Endothelial cell of hepatic sinusoid (primary cell): ENCODE results near the gene CAV1.

Source experiments
- in situ Hi-C: cut with HindIII; loops from 2 replicates; pipeline ENCODE4 v1.10.0; 2017; ENCODE audit warnings: low sequenced_read_pairs

Gene CAV1

GRCh38 chr7:116553168-116553964 is 28.5 kb downstream of the CAV1 start:
- in situ Hi-C loops, result no loop called here

- in situ Hi-C loops, result no loop called here
Measured at GRCh38 chr7:116554436-116554835, 29.6 kb downstream of the CAV1 start.

DNA sequence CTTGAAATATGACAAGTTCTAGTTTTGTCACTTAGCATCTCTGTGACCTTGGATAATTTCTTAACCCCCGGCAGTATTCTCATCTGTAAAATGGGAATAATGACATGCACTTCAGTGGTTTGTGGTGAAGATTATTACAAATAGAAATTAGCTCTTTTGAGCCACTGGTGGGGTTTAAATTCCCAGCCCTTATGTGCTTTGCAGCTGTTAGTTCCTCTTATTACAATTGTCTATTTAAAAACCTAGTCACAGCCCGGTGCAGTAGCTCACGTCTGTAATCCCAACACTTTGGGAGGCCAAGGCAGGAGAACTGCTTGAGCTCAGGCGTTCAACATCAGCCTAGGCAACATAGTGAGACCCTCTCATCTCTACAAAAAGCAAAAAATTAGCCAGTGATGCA is 30.1 kb downstream of the CAV1 start:
- in situ Hi-C loops, result no loop called here

GRCh38 chr7:116557066-116557585 is 32.3 kb downstream of the CAV1 start:
- in situ Hi-C loops, result no loop called here

- in situ Hi-C loops, result no loop called here
Measured at GRCh38 chr7:116557901-116558300, 33.1 kb downstream of the CAV1 start.

DNA sequence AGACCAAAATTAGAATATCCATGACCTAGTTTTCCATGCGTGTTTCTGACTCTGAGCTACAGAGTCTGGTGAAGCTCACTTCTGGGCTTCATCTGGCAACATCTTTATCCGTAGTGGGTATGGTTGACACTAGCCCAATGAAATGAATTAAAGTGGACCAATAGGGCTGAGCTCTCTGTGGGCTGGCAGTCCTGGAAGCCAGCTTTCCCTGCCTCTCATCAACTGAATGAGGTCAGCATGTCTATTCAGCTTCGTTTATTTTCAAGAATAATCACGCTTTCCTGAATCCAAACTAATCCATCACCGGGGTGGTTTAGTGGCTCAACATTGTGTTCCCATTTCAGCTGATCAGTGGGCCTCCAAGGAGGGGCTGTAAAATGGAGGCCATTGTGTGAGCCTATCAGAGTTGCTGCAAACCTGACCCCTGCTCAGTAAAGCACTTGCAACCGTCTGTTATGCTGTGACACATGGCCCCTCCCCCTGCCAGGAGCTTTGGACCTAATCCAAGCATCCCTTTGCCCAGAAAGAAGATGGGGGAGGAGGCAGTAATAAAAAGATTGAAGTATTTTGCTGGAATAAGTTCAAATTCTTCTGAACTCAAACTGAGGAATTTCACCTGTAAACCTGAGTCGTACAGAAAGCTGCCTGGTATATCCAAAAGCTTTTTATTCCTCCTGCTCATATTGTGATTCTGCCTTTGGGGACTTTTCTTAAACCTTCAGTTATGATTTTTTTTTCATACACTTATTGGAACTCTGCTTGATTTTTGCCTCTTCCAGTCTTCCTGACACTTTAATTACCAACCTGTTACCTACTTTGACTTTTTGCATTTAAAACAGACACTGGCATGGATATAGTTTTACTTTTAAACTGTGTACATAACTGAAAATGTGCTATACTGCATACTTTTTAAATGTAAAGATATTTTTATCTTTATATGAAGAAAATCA is 35.5 kb downstream of the CAV1 start:
- in situ Hi-C loops, result no loop called here

- in situ Hi-C loops, result no loop called here
Measured at GRCh38 chr7:116561697-116562483, 37.1 kb downstream of the CAV1 start.

- in situ Hi-C loops, result no loop called here
Measured at GRCh38 chr7:116562529-116563121, 37.8 kb downstream of the CAV1 start.

DNA sequence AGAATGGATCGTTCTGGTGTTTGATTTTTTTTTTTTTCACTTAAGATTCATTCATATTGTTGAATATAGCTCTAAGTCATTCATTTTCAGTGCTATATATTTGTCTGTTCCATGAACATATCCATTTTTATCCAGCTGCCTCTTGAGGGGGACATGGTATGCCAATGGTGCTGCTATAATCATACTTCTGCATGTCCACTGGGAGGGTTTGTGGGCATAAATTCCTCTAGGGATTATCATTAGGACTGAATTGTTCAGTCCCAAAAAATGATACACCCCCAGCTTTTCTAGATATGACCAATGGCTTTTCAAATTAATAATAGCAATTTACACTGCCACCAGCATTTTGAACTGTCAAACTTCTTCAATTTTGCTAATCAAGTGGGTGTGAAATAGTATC is 41.1 kb downstream of the CAV1 start:
- in situ Hi-C loops, result no loop called here

DNA sequence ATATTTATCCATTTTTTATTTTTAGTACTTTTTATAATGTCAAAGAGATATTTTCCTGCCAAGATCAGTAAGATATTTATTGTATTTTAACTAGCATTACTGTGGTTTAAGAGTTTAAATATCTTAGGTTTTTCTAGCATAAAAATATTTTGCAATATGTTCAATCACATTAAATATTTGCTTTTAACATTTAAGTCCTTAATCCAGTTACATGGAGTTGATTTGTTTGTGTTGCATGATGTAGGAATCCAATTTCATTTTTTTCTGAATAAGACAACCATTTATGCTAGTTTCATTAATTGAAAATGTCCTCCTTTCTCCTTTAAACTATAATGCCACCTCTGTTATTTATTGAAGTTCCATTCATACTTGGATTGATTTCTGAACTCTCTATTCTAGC is 41.8 kb downstream of the CAV1 start:
- in situ Hi-C loops, result no loop called here

DNA sequence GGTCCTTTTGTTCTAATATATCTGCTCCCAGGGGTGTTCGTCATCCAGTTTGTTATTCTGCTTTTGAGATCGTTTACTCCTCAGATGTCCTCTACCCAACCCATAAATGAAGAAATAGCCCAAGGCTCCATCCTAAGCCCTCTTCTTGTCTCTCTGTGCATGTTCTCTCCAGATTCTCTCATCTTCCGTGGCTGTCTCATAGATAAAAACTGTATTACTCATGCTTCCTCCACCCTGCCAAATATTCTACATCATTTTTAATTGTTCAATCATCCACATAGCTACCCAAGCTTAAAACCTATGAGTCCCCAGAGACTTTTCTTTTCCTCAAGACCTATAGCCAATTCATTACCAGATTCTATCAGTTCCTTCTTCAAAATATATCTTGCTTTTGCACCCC is 44.9 kb downstream of the CAV1 start:
- in situ Hi-C loops, result no loop called here

DNA sequence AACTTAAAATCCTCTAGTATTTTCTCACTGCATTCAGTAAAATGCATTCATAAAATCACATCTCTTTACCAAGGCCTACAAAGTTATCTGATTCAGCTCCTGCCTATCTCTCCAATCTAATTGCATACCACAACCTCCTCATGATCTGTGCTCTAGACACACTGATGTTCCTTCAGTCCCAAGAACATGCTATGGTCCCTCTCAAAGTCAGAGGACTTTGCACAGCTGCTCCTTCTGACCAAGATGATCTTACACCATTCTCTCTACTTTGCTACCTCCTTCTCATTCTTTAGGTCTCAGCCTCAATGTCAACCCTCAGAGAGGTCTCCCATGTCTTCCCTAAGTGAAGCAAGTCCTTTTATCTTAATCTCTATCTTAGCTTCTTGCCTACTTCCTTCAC is 45.5 kb downstream of the CAV1 start:
- in situ Hi-C loops, result no loop called here

GRCh38 chr7:116571037-116571436 is 46.2 kb downstream of the CAV1 start:
- in situ Hi-C loops, result no loop called here

DNA sequence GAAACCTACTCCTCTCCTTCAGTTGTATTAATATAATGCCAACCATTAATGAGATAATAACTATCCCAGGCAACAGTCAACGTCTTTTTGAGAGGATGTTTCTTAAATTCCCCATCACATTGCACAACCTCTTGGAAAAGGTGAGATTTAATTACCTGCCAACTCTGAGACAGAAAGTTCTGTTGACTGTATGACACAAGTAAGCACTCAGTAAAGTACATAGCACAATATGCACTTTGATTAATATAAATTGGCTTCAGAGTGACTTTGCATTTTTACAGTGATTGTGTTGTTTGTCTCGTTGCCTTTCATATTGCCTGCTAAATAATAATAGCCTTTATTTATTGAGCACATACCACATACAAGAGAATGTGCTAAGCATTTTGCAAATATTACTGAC is 46.7 kb downstream of the CAV1 start:
- in situ Hi-C loops, result no loop called here

DNA sequence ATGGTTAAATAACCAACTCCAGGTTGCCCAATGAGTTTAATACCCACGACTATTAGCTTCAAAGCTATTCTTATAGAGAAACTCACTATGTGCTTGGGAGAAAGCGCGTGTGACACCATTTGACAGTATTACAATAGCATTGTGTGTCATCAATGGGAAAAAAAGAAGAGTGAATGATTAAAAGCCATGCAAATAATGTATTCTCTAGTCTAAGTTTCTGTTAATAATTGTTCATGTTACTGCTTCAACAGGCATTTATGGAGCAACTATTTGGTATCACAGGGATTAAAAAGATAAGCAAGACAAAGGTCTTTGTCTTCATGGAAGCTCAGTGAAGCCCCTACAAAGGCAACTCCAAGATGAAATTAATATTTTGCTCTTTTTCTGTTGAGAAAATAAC is 47.2 kb downstream of the CAV1 start:
- in situ Hi-C loops, result no loop called here

- in situ Hi-C loops, result no loop called here
Measured at GRCh38 chr7:116573541-116573940, 48.7 kb downstream of the CAV1 start.

DNA sequence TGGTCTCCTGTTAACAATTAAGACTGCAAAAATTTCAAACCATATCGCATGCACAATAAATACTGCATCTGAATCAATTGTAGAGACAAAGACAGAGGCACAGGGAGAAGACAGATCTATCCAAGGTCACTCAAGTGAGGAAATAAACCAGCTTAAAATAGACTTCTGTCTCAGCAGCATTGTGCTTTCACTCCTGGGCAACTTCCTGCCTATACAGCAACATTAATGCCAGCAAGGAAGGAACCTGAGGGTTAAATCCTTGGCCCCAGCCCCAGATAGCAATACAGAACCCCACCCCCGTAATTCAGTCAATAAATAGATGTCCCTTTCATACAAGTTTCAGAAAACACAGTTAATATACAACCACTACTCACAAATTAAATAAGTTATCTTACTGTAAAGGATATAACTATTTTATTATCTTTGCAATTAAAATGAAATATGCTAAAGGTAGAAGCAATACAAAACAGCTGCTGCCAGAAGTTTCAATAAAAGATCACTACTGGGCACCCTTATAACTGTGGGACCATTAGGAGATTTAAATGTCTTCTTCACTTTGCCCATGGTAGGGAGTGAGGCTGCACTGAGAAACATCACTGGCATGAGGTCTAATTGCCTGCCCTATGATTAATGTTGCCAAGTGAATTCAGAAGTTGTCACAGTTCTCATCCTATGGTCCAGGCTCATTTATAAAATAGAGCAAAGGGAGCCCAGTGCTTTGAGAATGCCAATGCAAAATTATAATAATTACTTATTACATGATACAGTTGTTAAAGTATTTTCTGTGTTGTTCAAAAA is 49.4 kb downstream of the CAV1 start:
- in situ Hi-C loops, result no loop called here

- in situ Hi-C loops, result no loop called here
Measured at GRCh38 chr7:116575853-116576252, 51.0 kb downstream of the CAV1 start.

DNA sequence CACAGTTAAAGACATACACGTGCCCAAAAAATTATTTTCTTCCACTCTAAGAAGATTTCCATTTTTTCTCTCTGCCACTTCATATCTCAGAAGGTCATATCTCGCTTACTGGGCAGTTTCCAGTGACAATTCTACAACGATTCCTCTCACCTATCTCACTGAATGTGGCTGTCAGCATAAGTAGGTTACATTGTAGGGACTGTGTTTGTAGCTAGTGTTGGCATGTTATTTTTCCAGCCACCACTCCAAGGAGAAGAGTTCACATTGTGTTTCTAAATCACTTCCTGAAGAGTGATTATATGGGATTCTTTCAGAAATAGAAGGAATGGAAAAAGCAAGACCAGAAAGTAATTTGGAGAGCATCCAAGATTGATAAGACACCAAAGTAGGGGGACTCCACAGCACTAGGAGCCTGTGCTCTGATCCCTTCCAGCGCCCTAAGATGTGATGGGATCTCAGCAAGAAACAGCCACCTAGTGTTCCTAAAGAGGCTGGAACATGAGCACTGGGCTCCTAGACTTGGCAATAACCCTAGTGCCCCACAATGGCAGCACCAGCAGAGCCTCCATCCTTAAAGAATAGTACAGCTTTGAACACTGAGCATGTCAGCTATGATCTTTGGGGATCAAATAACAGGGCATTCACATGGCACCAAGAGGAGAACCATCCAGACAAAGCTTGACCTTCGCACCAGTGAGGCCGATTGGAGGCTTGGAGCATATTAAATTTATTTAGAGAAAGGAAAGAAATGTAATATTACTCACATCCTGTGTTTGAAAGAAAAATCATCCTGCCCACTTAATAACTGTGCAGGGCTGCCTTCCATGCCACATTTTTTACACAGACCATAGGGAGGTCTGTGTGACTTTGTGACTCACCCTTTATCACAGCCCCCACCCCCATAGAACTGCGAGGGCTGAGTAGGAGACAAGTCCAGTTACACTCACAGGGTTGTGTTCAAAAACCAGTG is 51.8 kb downstream of the CAV1 start:
- in situ Hi-C loops, result no loop called here
